ENCODE results near the gene ZBTB9.
"Not testable (repeated sequence)": the region's sequence is repeated elsewhere in the genome, so short reads cannot be mapped to it uniquely, and the experiment has no call there.

The ZBTB9 gene

DNA sequence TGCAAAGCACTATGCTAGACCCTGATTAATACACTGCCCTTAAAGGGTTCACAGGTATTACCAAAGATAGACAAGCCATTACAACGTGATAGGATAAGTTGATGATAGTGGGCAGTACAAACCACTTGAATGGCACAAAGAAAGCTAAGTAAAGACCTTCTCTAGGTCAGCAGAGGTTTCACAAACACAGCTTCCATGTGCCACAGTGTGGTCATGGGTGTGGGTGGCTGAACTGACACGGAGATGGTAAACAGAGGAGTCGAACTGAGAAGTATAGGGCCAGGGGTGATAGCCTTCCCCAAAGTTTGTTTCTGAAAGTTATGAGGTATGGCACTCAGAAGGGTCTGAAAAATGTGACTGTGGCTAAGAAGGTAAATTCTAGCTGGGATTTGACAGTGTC is 4.3 kb downstream of the ZBTB9 start:
- in situ Hi-C loops (cut with MboI; ENCODE audit: low sequenced_read_pairs), result no loop called here

DNA sequence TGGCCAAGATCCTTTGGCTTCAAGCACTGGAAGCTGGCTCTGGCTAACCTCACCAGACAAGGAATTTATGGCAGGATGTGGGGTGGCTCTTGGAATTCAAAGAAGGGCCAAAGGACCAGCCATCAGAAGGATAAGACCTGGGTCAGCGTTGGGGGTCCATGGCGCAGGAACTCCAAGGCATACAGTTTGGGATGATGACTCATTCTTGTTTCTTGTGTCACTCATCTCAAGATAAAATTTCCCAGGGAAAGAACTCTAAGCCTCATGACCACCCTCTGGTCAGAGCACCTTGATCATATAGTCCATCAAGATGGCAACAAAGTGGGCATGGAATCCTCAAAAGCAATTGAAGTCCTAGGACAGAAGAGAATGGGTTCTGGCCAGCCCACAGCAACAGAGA is 4.8 kb downstream of the ZBTB9 start:
- in situ Hi-C loops (cut with MboI; ENCODE audit: low sequenced_read_pairs), result no loop called here

DNA sequence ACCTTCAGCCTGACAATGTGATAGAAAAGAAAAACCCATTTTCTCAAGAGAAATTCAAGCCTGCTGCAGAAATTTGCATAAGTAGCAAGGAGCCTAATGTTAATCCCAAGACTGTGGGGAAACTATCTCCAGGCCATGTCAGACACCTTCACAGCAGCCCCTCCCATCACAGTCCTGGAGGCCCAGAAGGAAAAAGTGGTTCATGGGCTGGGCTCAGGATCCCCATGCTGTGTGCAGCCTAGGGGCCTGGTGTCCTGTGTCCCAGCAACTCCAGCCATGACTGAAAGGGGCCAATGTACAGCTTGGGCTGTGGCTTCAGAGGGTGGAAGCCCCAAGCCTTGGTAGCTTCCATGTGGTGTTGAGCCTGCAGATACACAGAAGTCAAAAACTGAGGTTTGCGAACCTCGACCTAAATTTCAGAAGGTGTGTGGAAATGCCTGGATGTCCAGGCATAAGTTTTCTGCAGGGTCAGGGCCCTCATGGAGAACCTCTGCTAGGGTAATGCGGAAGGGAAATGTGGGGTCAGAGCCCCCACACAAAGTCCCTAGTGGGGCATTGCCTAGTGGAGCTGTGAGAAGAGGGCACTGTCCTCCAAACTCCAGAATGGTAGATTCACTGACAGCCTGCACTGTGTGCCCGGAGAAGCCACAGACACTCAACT is 11.8 kb downstream of the ZBTB9 start:
- in situ Hi-C loops (cut with MboI; ENCODE audit: low sequenced_read_pairs), result no loop called here

DNA sequence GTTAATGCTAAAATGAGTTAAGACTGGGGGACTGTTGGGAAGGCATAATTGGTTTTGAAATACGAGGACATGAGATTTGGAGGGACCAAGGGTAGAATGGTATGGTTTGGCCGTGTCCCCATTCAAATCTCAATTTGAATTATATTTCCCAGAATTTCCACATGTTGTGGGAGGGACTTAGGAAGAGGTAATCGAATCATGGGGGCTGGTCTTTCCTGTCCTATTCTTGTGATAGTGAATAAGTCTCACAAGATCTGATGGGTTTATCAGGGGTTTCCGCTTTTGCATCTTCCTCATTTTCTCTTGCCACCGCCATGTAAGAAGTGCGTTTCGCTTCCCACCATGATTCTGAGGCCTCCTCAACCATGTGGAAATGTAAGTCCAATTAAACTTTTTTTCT is 12.7 kb downstream of the ZBTB9 start:
- in situ Hi-C loops (cut with MboI; ENCODE audit: low sequenced_read_pairs), result no loop called here

DNA sequence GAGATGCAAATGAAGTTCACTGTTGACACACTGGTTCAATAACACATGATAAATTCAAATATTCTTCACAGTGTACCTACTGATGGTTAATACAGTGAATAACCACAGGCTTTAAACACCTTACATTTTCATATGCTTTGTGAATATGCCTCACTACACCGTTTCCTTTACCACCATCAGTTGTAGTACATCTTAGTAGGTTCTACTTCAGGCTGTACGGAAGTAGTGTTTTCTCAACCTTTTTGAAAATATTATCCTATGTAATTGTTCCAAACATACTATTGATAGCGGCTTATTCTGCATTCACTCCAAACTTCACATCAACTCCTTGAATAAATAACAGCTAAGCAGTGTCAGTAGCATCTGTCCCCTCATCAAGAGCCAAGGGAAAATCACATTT is 15.3 kb downstream of the ZBTB9 start:
- in situ Hi-C loops (cut with MboI; ENCODE audit: low sequenced_read_pairs), result no loop called here

DNA sequence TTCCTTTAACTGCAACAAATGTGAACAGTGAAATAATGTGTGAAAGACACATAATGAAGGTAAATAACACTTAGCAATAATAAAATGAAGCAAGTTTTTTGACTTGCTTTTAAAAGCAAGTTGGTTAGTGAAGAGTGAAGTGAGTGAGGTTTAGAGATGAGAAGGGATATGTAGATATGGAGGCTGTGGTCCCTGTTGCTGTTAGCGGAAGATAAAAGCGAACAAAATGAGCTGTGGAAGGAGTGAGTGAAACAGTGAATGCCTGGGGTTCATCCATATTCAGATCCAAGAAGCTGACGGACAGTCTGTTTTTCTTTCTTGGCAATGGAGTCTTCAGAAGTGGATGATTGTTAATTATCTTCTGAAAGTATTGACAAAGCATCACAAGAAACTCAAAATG is 23.5 kb downstream of the ZBTB9 start:
- in situ Hi-C loops (cut with MboI; ENCODE audit: low sequenced_read_pairs), result no loop called here

DNA sequence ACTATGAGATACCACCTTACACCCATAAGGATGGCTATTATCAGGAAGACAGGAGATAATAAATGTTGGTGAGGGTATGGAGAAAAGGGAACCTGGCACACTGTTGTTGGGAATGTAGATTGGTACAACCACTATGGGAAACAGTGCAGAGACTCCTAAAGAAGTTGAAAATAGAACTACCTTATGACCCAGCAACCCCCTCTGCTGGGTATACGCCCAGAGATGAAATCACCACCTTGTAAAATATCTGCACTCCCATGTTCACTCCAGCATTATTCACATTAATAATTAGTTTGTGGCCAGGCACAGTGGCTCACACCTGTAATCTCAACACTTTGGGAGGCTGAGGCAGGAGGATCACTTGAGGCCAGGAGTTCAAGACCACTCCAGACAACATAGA is 26.8 kb downstream of the ZBTB9 start:
- in situ Hi-C loops (cut with MboI; ENCODE audit: low sequenced_read_pairs), result no loop called here

DNA sequence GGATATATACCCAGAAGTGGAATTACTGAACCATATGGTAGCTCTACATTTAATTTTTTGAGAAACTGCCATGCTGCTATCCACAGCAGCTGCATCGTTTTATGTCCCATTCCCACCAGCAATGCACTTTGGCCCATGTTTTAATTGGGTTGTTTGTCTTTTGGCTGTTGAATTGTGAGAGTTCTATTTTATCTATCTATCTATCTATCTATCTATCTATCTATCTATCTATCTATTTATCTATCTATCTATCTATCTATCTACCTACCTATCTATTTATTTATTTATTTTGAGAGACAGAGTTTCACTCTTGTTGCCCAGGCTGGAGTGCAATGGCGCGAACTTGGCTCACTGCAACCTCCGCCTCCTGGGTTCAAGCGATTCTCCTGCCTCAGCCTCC is 28.2 kb downstream of the ZBTB9 start:
- in situ Hi-C loops (cut with MboI; ENCODE audit: low sequenced_read_pairs), result not testable (repeated sequence)

DNA sequence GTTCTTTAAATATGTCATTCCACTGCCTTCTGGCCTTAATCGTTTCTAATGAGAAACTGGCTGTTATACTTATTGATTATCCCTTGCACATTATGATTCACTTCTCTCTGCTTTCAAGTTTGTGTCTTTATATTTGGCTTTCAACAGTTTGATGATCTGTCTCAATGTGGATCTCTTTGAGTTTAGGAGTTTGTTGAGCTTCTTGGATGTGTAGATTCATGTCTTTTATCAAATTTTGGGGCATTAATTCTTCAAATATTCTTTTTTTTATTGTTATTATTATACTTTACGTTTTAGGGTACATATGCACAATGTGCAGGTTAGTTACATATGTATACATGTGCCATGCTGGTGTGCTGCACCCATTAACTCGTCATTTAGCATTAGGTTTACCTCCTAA is 29.3 kb downstream of the ZBTB9 start:
- in situ Hi-C loops (cut with MboI; ENCODE audit: low sequenced_read_pairs), result no loop called here

DNA sequence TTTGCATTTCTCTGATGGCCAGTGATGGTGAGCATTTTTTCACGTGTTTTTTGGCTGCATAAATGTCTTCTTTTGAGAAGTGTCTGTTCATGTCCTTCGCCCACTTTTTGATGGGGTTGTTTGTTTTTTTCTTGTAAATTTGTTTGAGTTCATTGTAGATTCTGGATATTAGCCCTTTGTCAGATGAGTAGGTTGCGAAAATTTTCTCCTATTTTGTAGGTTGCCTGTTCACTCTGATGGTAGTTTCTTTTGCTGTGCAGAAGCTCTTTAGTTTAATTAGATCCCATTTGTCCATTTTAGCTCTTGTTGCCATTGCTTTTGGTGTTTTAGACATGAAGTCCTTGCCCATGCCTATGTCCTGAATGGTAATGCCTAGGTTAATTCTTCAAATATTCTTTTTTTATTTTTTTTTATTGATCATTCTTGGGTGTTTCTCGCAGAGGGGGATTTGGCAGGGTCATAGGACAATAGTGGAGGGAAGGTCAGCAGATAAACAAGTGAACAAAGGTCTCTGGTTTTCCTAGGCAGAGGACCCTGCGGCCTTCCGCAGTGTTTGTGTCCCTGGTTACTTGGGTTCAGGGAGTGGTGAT is 30.4 kb downstream of the ZBTB9 start:
- in situ Hi-C loops (cut with MboI; ENCODE audit: low sequenced_read_pairs), result not testable (repeated sequence)

DNA sequence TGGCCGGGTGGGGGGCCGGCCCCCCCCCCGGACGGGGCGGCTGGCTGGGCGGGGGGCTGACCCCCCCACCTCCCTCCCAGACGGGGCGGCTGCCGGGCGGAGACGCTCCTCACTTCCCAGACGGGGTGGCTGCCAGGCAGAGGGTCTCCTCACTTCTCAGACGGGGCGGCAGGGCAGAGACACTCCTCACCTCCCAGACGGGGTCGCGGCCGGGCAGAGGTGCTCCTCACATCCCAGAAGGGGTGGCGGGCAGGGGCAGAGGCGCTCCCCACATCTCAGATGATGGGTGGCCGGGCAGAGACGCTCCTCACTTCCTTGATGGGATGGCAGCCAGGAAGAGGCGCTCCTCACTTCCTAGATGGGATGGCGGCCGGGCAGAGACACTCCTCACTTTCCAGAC is 31.3 kb downstream of the ZBTB9 start:
- in situ Hi-C loops (cut with MboI; ENCODE audit: low sequenced_read_pairs), result not testable (repeated sequence)

DNA sequence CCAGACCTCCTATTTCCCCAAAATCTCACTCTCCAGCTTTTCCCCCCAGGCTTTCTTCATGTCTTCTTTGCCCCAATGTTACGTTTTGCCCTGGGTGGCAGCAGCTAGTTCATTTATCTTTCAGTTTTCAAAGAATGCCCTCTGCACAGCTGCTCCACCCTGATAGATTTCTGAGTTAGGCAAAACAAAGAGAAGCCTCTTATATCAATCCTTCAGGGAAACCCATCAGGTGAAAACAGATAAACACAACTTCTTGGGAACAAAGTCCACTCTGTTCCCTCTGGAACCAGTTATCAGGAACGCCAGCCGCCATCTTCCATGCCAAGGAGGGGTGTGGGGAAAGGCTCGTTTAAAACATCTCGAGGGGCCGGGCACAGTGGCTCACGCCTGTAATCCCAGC is 34.0 kb downstream of the ZBTB9 start:
- in situ Hi-C loops (cut with MboI; ENCODE audit: low sequenced_read_pairs), result no loop called here

DNA sequence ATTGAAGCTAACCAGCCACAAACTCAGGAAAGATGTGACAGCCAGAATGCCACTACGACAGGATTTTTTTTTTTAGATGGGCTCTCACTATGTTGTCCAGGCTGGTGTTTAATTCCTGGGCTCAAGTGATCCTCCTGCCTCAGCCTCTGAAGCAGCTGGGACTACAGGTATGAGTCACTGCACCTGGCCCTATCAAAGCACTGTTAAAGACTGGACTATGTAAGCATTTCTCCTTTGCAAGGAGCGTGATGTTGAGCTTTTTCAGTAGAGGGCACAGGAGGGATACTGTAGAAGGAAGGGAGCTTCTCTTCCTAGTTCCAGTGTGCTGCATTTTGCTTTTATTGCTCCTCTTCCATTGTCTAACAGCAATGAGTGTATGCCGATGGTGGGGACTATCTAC is 35.8 kb downstream of the ZBTB9 start:
- in situ Hi-C loops (cut with MboI; ENCODE audit: low sequenced_read_pairs), result no loop called here

DNA sequence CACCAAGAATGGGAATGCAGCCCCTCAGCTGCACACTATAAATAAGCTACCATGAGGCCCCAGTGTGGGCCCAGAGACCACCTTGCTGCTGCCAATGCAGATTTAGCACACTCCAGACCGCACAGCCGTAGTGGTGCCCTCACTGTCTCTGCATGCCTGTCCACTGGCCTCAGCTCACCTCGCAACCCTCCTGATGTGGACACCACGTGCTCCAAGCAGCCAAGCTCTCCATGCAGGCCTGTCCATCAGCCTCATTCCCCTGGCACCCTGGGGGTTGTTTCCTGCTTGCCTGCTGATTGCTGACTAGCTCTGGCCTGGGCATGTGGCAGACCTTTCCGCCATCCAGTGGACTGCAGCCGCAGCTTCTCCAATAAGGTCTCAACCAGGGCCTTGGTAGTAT is 36.2 kb downstream of the ZBTB9 start:
- in situ Hi-C loops (cut with MboI; ENCODE audit: low sequenced_read_pairs), result no loop called here

DNA sequence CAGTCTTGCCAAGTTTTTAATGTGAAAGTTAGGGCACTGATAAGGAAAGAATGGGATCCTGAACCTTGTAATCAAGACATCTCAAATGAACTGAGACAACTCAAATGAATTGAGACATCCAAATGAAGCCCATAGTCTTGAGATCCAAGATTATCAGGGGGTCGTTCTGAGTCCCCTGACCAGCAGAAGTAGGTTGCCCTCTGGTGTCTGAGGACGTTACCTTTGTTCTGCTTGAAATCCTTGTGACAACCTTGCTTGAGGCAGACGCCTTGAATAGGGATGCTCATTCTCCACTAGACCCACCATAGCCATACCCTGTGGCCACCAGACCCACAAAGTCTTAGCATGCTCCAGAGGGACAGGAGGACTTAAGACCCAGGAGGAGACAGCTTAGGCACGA is 37.7 kb downstream of the ZBTB9 start:
- in situ Hi-C loops (cut with MboI; ENCODE audit: low sequenced_read_pairs), result no loop called here

DNA sequence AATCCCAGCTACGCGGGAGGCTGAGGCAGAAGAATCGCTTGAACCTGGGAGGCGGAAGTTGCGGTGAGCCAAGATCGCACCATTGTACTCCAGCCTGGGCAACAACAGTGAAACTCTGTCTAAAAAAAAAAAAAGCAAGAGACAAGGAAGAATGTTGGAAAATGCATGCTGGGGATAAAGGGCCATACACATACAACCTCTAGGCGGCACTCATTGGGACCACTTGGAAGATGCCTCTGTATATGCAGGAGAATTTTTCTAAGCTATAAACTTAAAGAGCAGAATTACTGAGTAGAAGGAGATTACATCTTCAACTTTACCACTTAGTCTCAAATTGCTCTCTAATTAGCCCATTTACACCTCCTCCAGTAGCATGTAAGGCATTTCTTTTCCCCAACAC is 42.8 kb downstream of the ZBTB9 start:
- in situ Hi-C loops (cut with MboI; ENCODE audit: low sequenced_read_pairs), result no loop called here

DNA sequence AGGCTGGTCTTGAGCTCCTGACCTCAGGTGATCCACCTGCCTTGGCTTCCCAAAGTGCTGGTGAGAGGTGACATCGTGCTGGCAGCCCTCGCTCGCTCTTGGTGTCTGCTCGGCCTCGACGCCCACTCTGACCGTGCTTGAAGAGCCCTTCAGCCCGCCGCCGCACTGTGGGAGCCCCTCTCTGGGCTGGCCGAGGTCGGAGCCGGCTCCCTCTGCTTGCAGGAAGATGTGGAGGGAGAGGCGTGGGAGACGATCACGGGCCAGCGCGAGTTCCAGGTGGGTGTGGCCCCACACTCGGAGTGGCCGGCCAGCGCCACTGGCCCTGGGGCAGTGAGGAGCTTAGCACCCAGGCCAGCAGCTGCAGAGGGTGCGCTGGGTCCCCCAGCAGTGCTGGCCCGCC is 48.1 kb downstream of the ZBTB9 start:
- in situ Hi-C loops (cut with MboI; ENCODE audit: low sequenced_read_pairs), result no loop called here

DNA sequence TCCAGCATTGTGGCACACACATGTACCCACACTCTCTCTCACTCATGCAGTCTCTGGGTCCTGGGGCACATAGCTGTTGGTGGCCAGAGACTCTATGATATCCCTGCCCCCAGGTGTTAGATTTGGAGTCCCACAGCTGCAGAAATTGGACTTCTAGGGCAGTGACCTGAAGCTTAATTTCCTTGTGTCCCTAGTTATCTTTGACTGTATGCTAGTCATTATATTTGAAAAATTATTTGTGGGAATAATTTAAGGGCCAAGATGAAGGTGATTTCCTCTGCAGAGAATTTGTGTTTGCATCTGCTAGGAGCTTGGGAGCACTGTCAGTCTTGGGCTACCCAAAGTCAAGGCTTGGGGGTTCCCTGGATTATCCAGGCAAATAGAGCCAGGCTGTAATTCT is 50.1 kb downstream of the ZBTB9 start:
- in situ Hi-C loops (cut with MboI; ENCODE audit: low sequenced_read_pairs), result no loop called here

DNA sequence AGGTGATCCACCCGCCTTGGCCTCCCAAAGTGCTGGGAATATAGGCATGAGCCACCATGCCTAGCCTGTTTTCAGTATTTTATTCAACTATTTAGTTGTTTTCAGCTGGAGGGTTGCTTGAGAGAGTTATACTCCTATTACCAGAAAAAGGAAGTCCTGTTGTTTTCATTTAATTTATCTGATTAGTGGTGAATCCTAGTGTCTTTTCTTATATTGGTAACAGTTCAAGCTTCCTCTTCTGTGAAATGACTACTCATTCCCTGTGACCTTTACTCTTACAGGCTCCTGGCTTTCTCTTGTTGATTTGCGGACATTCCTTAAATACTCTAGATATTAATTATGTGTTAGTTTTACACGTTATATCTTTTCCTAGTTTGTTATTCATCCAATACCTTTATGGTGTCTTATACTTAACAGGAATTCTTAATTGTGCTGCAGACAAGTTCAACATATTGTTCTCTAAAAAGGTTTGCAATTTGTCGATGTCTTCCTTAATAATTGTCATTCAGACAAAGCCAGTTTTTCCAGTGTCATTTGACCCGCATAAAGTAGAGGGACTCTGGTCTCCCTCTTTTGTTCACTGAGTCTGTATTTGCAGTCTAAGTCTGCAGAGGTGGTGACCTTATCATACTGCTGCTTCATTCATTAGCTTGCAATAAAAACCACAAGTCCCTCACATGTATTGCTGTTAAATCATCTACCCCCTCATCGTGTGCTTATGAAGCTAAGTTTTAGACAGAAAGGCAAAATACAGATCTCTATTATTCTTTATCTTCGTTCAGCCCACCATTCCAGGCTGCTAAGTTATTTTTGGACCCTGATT is 51.4 kb downstream of the ZBTB9 start:
- in situ Hi-C loops (cut with MboI; ENCODE audit: low sequenced_read_pairs), result no loop called here
